ENCODE data around the gene YJU2. TPM values are rescaled to one million over a fixed set of nuclear protein-coding genes. Genes with fewer than 3 reads are reported as not detected.

The YJU2 gene
- total and polyA plus RNA-seq, 2 of the 8 experiments (the other 6 are each of a cell fraction or from before 2014, with no cell fraction given) = 26.8 to 27.7 TPM

GRCh38 chr19:4229179-4229931 is 17.5 kb upstream of the YJU2 start, which contains the start of gene EBI3:
Gene EBI3, plus strand, starts transcription at chr19:4229523. Its CDS starts 28 bp downstream, at chr19:4229551.
- FAIRE-seq (no peak), DNase-seq (ENCODE audit: low read depth in 1 of 2, low spot score in 2 of 2) (no peak)
- Histone ChIP-seq H2BK20ac (ENCODE audit: low read length) (0 out of 2 replicates have a peak within 1 kb of the TSS, but pooled peaks have one; percentile 61), H3K9me3 (ENCODE audit: insufficient read depth in 2 of 2, low read depth in 1 of 2, low read length in 1 of 2) (no peaks in the 10 kb centered on the region), H3K36me3 (ENCODE audit: control insufficient read depth in 2 of 4, insufficient read depth in 4 of 4, low read length in 3 of 4) (no peaks in the 10 kb centered on the region), H3K4me3 (ENCODE audit: extremely low read depth in 1 of 4, insufficient read depth in 2 of 4, low read depth in 3 of 4, low read length in 4 of 4) (peak within 1 kb of the TSS in 3 of 4 experiments; percentile 11 to 38 (median 20); a peak in 4 of 8 replicates), H3K23ac (ENCODE audit: insufficient read length) (no peak within 1 kb of the TSS), H2BK12ac (ENCODE audit: low read depth, low read length) (peak within 1 kb of the TSS; percentile 93; the same call in 1 of the 2 replicates), H3K27me3 (replicated peaks in 1 of 4; ENCODE audit: control insufficient read depth in 3 of 4, extremely low read depth in 1 of 4, insufficient read depth in 3 of 4, low read length in 3 of 4) (no peaks in the 10 kb centered on the region), H3K79me2 (ENCODE audit: control insufficient read depth in 1 of 2, insufficient read depth in 2 of 2, low read length in 2 of 2) (no peaks in the 10 kb centered on the region), H3K18ac (ENCODE audit: extremely low read depth, low read length) (peak within 1 kb of the TSS; percentile 65; the same call in 1 of the 2 replicates), H2BK5ac (ENCODE audit: low read depth, low read length) (peak within 1 kb of the TSS; percentile 52; the same call in 1 of the 2 replicates), H2AK5ac (ENCODE audit: low read depth, low read length) (peak within 1 kb of the TSS; percentile 39; the same call in 1 of the 2 replicates), H2BK15ac (ENCODE audit: low read length) (peak within 1 kb of the TSS; percentile 20; the same call in 1 of the 2 replicates), H3K4me1 (replicated peaks in 1 of 4; ENCODE audit: control insufficient read depth in 3 of 4, insufficient read depth in 4 of 4, low read length in 3 of 4) (peaks cover 0 to 7% (median 3%) of the 10 kb centered on the region in 4 experiments; a peak in 3 of 7 replicates), H4K5ac (ENCODE audit: insufficient read length, low read depth, low read length) (no peak within 1 kb of the TSS), H3K79me1 (ENCODE audit: low read depth, low read length) (no peaks in the 10 kb centered on the region), H4K91ac (replicated peaks; ENCODE audit: insufficient read length, low read length) (peak within 1 kb of the TSS; percentile 90), H3K27ac (ENCODE audit: low read depth, low read length) (no peak within 1 kb of the TSS), H3K9ac (replicated peaks in 1 of 4; ENCODE audit: extremely low read depth in 1 of 4, low read depth in 3 of 4, low read length in 3 of 4) (no peak within 1 kb of the TSS), H4K8ac (ENCODE audit: extremely low read depth, insufficient read depth, low read length) (peak within 1 kb of the TSS; percentile 31), H3K4ac (replicated peaks; ENCODE audit: insufficient read length, low read depth, low read length) (peak within 1 kb of the TSS; percentile 60), H2BK120ac (replicated peaks; ENCODE audit: low read depth, low read length) (no peak within 1 kb of the TSS), H3K23me2 (ENCODE audit: low read depth, low read length) (no peaks in the 10 kb centered on the region; the same call in 1 of the 2 replicates), H3K56ac (replicated peaks; ENCODE audit: insufficient read length, low read depth, low read length) (no peak within 1 kb of the TSS), H3K4me2 (ENCODE audit: insufficient read depth in 1 of 2, low read depth in 2 of 2, low read length in 2 of 2) (peak within 1 kb of the TSS; percentile 1 to 58; a peak in 3 of 4 replicates), H3K14ac (ENCODE audit: insufficient read length) (no peak within 1 kb of the TSS), H2AFZ (ENCODE audit: low read length) (peak within 1 kb of the TSS; percentile 24; the same call in 1 of the 2 replicates), H4K20me1 (replicated peaks in 1 of 2; ENCODE audit: control insufficient read depth in 1 of 2, insufficient read depth in 2 of 2, low read length in 2 of 2) (no peaks in the 10 kb centered on the region)
- 44% methylated on average over 16 of the region's 19 CpGs; no CpG with 5 or more reads in 1 of the 2 experiments for WGBS, 2 experiments (ENCODE audit: extremely low coverage in 1 of 2, insufficient coverage in 1 of 2, insufficient read length in 1 of 2, insufficient replicate concordance in 2 of 2, low coverage in 1 of 2, low lambda C conversion rate in 2 of 2, missing lambda C conversion rate in 1 of 2)
- ChIA-PET CTCF (ENCODE audit: partially characterized antibody) (interaction anchor here (0.6 to 0.9 kb wide), 4 partner anchors 29 to 124 kb away, joined by 3 to 4 read pairs (median 4); no protein-coding TSS in a partner anchor), POLR2A (ENCODE audit: partially characterized antibody) (interaction anchor here (1.0 to 1.2 kb wide), 3 partner anchors 13 to 114 kb away, joined by 3 to 5 read pairs (median 3); partner anchors contain the start of gene MPND)
- TF ChIP-seq NRF1 (IDR thresholded peaks at IDR 0.05; ENCODE audit: low read depth, low read length) (no peak), SUZ12 (IDR thresholded peaks at IDR 0.05; ENCODE audit: low read length) (no peak), KDM1A (IDR thresholded peaks at IDR 0.05; ENCODE audit: borderline replicate concordance, low read length) (peak; percentile 47; the same call in 1 of the 2 replicates), E2F6 (IDR thresholded peaks at IDR 0.05) (no peak), CBX8 (IDR thresholded peaks at IDR 0.05; ENCODE audit: borderline replicate concordance, low read depth, low read length) (no peak), SP2 (IDR thresholded peaks at IDR 0.05; ENCODE audit: low read length) (no peak), HDAC2 (IDR thresholded peaks at IDR 0.05; ENCODE audit: borderline replicate concordance in 1 of 2, low read depth in 2 of 2, low read length in 2 of 2) (0 out of 4 replicates have a peak, but pooled peaks of 1 of the 2 experiments have one; percentile 28), SP4 (IDR thresholded peaks at IDR 0.05; ENCODE audit: low read length) (no peak), CTBP2 (IDR thresholded peaks at IDR 0.05; ENCODE audit: borderline replicate concordance, insufficient read depth, insufficient read length, low read length) (no peak)
